Fibroblast of the aortic adventitia (primary cell): Measurements from ENCODE around the gene KLK2. TPM values are rescaled to one million over a fixed set of nuclear protein-coding genes. Genes with fewer than 3 reads are reported as not detected.

Experiments
- DNase-seq: peaks from one replicate; pipeline ENCODE4 v3.0.0-alpha.2; 2010; ENCODE audit warnings: low read depth
- H3K4me3 ChIP-seq: 2 replicates; pipeline ENCODE4 v1.5.1; 2011; ENCODE audit warnings: low read depth, mild to moderate bottlenecking, control low read depth, low read length, moderate library complexity
- CTCF ChIP-seq: IDR thresholded peaks from 2 replicates; pipeline ENCODE4 v1.5.1; 2011; ENCODE audit warnings: mild to moderate bottlenecking, low read length, control low read depth, inconsistent platforms; ENCODE audit not compliant: insufficient read depth
- total RNA-seq: library from RNA; depleted of rRNA; stranded (reverse); fragments of >200 nt; gene quantifications from 2 replicates; pipeline ENCODE4 v1.2.3, GENCODE V29; 2012; ENCODE audit warnings: low replicate concordance

KLK2 gene
- total RNA-seq, 1 donor: not detected

- H3K4me3 ChIP-seq: no peak overlapping the region
Observed at GRCh38 chr19:50844296-50844935, 28.8 kb upstream of the KLK2 start.

GRCh38 chr19:50850738-50851137 lies 22.5 kb upstream of the KLK2 start:
- DNase-seq: no peak
- no peak overlapping the region for H3K4me3 ChIP-seq
- TF ChIP-seq CTCF: no peak

More at GRCh38 chr19:50844296-50844935, 28.8 kb upstream of the KLK2 start:
- no peak for DNase-seq
- TF ChIP-seq CTCF: no peak

- TF ChIP-seq CTCF: no peak
- H3K4me3 ChIP-seq: no peak overlapping the region
- no peak for DNase-seq
Observed at GRCh38 chr19:50851620-50852019, 21.6 kb upstream of the KLK2 start.

- DNase-seq: no peak
- no peak for TF ChIP-seq CTCF
- no peak within 1 kb of the TSS for H3K4me3 ChIP-seq
Observed at GRCh38 chr19:50854636-50855410, 18.4 kb upstream of the KLK2 start, which contains the start of gene KLK3. TSS of gene KLK3 (plus strand) at chr19:50854915. CDS start at chr19:50854956, 41 bp downstream.

- no peak overlapping the region for H3K4me3 ChIP-seq
- no peak for DNase-seq
- TF ChIP-seq CTCF: no peak
Observed at GRCh38 chr19:50857366-50857765, 15.9 kb upstream of the KLK2 start.

GRCh38 chr19:50858886-50859285 lies 14.4 kb upstream of the KLK2 start:
- no peak for TF ChIP-seq CTCF
- no peak overlapping the region for H3K4me3 ChIP-seq
- no peak for DNase-seq
